GM18526 (cell line): ENCODE results near the gene QSOX1.

Experiments
- POLR2A ChIP-seq: IDR thresholded peaks from 3 replicates; pipeline ENCODE4 v1.6.1; 2011; ENCODE audit not compliant: insufficient read length; ENCODE audit errors: extremely low read depth

QSOX1 gene

GRCh38 chr1:180188684-180189175 lies 34.1 kb downstream of the QSOX1 start:
- TF ChIP-seq POLR2A, result no peak

DNA sequence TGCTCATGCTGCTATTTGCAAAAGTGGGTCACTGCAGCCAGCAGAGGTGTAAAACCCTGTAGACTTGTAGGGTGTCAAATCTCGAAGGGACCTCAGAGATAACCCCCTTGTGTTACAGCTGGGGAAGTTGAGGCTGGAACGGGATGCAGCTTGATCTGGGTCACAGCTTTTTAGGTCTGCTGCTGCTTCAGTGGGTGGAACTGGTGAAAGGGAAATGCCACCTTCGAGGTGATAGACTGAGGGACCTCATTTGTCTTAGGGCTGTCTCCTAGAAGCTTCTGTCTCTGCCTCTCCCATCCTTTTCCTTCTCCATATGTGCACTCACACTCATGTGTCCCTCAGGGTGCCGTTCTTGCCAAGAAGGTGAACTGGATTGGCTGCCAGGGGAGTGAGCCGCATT lies 35.4 kb downstream of the QSOX1 start:
- no peak for TF ChIP-seq POLR2A

GRCh38 chr1:180192172-180192571 lies 37.5 kb downstream of the QSOX1 start:
- TF ChIP-seq POLR2A, result no peak

- TF ChIP-seq POLR2A, result no peak
Observed at GRCh38 chr1:180193141-180194047, 38.7 kb downstream of the QSOX1 start.

DNA sequence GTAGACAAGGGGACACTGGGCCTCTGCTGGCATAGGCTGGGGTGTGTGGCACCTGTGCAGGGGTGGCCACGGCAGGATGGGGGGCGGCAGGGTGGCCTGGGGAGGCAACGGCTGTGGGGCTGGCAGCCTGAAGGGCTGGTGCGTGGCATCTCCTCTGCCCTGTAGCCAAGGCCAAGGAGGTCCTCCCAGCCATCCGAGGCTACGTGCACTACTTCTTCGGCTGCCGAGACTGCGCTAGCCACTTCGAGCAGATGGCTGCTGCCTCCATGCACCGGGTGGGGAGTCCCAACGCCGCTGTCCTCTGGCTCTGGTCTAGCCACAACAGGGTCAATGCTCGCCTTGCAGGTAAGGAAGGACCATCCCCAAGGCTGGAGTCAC lies 39.4 kb downstream of the QSOX1 start:
- no peak for TF ChIP-seq POLR2A

DNA sequence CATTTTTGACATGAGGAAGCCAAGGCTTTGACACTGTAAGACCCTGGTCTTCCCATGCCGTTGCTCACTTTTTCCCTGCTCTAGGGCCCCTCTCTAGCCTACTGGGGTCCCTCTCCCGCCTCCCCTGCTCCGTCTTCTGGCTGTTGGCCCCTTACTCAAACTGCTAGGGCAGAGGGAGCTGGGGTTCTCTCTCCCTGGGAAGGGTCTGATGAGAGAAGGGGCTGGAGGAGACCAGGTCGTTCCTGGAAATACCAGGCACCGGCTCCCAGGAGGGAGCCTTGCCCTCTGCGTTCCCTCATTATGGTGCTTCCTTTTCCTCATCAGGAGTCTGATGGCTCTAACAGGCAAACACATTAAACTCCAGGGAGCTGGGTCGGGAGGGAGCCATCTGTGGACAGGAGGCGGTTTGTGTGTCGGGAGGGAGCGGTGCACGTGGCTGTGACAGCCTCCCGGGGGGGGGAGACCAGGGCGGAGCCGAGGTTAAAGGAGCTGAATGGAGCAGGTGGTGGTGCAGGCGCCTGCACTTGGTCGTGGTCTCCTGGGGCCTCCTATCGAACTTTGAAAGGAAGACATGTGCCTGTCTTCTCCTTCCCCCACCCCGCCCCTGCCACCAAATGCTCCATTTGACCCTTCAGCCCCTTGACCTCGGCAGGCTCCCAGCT lies 40.0 kb downstream of the QSOX1 start:
- TF ChIP-seq POLR2A, result no peak

GRCh38 chr1:180195401-180195800 lies 40.7 kb downstream of the QSOX1 start:
- TF ChIP-seq POLR2A, result no peak

- TF ChIP-seq POLR2A, result no peak
Observed at GRCh38 chr1:180195916-180196315, 41.2 kb downstream of the QSOX1 start.

- TF ChIP-seq POLR2A, result no peak
Observed at GRCh38 chr1:180196436-180197003, 41.9 kb downstream of the QSOX1 start.

GRCh38 chr1:180197231-180197630 lies 42.6 kb downstream of the QSOX1 start:
- TF ChIP-seq POLR2A, result no peak

GRCh38 chr1:180198196-180198595 lies 43.5 kb downstream of the QSOX1 start:
- TF ChIP-seq POLR2A, result no peak

- no peak for TF ChIP-seq POLR2A
Observed at GRCh38 chr1:180198611-180199010, 43.9 kb downstream of the QSOX1 start.

DNA sequence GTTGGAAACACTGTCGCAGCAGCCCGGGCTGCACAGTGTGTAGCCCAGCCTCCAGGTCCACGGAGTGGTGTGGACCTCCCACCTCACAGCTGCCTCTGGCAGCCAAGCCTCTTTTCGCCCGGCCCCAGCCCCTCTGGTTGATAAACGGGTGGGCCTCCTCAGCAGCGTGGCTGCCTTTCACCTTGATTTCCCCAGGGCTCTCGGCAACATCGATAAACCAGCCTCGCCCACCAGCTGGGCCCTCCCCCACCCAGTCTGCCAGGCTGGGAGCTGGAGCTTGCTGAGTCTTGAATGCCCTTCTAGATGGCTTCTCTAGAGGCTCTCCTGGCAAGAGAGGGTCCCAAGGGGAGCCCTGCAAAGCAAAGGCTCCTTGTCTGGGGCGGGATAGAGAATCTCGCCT lies 44.3 kb downstream of the QSOX1 start:
- no peak for TF ChIP-seq POLR2A

DNA sequence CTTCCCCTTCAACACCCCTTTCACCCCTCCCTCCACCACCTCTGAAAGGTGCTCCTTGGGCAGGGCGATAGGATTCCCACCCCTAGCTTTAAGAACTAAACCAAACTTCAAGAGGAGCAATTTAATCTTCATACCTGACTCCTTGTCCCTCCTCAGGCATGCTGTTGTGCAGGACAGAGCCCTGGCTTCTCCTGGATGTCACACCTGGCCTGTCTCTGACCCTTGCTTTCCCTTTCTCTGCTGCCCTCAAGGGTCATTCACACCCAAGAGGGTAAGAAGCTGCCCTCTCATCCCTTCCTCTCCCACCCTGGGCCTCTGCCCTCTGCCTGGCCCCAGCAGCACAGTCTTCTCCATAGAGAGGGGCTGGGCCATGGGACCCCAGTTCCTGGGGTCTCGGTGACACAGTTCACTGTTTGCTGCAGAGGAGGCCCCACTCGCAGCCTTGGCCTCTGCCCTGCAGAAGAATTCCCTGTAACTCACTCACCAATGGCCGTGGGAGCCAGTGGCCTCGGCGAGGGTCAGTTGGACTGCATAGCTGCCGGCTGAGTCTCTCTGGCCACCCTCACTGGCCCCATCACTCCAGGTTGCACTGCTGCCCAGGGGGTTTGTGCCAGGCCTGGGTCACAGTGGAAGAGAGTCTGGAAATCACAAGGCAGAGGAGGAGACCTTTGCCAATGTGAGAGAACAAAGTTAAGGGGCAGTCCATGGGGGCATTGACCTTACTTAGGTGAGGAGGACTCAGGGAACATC lies 47.0 kb downstream of the QSOX1 start:
- TF ChIP-seq POLR2A, result no peak

GRCh38 chr1:180204231-180204630 lies 49.6 kb downstream of the QSOX1 start:
- no peak for TF ChIP-seq POLR2A
